Measurements from ENCODE around the gene PEAK1.
A peak's percentile ranks its signal among the peaks of the same experiment; 100 is the strongest.

PEAK1 gene

DNA sequence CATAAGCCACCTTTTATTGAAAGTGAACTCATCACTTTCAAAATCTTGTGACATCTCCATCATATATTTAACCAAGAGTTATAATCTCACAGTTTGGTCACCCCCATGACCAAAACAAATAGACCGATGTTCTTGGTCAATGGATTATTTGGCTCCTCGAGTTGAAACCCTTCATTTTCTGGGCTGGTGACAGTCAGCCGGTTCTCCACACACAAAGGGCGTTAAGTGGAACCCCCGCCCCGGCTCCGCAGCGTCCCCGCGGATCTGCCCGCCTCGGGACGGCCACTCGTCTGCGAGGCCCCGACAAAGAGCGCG, 349.8 kb downstream of the PEAK1 start:
- H3K4me3 ChIP-seq (ENCODE audit: low read length) = peak overlapping the region; percentile 76
- no peak for DNase-seq (ENCODE audit: low read depth)
- TF ChIP-seq, protein P1, sequence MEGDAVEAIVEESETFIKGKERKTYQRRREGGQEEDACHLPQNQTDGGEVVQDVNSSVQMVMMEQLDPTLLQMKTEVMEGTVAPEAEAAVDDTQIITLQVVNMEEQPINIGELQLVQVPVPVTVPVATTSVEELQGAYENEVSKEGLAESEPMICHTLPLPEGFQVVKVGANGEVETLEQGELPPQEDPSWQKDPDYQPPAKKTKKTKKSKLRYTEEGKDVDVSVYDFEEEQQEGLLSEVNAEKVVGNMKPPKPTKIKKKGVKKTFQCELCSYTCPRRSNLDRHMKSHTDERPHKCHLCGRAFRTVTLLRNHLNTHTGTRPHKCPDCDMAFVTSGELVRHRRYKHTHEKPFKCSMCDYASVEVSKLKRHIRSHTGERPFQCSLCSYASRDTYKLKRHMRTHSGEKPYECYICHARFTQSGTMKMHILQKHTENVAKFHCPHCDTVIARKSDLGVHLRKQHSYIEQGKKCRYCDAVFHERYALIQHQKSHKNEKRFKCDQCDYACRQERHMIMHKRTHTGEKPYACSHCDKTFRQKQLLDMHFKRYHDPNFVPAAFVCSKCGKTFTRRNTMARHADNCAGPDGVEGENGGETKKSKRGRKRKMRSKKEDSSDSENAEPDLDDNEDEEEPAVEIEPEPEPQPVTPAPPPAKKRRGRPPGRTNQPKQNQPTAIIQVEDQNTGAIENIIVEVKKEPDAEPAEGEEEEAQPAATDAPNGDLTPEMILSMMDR (conservative IDR thresholded peaks at IDR 0.05; ENCODE audit: low read length) = no peak; the same call in 1 of the 2 replicates

DNA sequence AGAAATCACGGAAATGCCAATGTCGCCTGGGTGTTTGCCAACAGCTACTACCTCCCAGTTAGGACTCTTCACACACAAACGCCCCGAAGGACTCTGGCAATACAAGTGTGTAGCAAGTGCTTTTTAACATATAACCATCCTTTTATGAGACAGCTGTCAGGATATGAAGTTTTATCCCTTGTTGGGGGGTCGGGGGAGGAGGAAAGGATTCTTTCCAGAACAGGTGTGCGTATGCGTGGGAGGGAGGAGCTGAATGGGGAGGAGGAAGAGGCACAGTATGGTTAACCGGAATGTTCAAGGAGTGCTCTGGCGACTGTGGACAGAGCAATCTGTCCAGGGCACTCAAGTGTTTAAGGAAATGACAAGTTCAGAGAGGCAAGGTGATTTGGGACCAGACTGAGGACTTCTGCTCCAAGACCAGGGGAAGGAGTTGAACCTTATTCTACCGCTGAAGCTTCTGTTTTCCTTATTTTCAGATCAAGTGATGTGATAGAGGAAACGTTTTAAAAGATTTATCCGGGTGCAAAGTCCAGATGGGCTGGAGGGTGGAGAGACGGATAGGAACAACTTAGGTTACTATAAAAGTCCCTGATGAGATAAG, 350.3 kb downstream of the PEAK1 start:
- DNase-seq (ENCODE audit: low read depth) = no peak

DNA sequence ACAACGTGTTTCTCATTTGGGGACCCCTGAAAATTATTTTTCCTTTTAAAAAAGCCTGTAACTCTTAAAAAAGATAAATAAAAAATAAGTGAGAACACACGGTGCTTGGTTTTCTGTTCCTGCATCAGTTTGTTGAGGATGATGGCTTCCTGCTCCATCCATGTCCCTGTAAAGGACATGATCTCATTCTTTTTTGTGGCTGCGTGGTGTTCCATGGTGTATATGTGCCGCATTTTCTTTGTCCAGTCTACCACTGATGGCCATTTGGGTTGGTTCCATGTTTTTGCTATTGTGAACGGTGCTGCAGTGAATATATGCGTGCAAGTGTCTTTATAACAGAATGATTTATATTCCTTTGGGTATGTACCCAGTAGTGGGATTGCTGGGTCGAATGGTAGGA, 351.3 kb downstream of the PEAK1 start:
- no peak for DNase-seq (ENCODE audit: low read depth)
- TF ChIP-seq, protein P1 (conservative IDR thresholded peaks at IDR 0.05; ENCODE audit: low read length) = no peak
- H3K4me3 ChIP-seq (ENCODE audit: low read length) = no peak overlapping the region

More for the DNA sequence above, 350.3 kb downstream of the PEAK1 start:
- TF ChIP-seq, protein P1 (conservative IDR thresholded peaks at IDR 0.05; ENCODE audit: low read length) = no peak
- peak overlapping the region; percentile 76 for H3K4me3 ChIP-seq (ENCODE audit: low read length)

DNA sequence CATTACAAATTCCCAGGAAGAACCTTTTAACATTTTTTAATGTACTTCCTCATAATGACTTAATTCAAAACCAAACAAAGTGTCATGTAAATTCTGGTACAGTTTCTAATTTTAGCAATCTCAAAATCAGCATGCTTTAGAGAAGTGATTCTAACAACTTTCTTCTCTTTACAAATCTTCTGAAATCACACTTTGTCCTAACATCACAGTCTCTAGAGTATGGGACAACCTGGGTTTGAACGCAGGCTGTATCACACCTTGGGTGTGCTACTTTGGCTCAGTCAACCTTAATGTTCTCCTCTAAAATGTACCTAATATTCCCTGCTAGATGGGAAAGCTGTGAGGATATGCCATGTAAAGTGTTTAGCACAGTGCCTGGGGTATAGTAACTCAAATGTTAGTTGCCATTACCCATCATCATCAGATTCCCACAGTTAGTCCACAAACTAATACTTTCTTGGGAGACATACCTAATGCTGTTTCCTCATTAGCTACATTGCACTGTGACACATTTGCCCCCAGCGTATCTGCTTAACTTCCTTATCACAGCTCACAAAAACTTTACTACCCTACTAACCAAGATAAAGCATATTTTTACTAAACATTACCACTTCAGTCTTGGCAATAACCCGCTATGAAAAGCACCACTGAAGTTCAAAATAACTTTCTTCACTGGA, 352.1 kb downstream of the PEAK1 start:
- no peak for DNase-seq (ENCODE audit: low read depth)
- TF ChIP-seq, protein P1 (conservative IDR thresholded peaks at IDR 0.05; ENCODE audit: low read length) = no peak
- no peak overlapping the region for H3K4me3 ChIP-seq (ENCODE audit: low read length)

DNA sequence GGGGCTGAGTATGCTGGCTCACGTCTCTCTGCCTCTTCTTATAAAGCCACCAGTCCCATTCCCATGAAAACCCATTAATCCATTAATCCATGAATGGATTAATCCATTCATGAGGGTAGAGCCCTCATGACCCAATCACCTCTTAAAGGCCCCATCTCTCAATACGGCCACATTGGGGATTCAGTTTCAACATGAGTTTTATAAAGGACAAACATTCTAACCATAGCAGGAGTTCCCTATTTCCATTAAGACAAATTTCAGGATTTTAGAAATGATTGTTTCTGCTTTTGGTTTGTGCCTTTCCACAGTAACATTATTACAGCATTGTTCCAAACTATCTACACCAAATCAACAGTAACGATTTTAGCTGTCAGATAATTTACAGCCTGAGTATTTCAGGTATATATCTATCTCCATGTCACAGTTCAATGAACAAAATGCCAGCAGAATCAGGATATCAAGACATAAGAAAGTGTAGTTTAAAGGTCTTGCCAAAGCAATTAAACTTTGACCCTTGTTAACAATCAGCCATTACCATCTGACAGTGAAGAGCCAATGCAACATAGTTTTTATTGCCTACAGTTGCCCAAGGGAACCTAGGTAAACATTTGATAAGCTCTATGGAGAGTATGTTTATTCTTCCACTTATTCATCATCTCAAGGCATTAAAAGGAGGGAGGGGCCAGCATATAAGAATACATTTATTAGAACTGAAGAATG, 352.8 kb downstream of the PEAK1 start:
- H3K4me3 ChIP-seq (ENCODE audit: low read length) = no peak overlapping the region
- TF ChIP-seq, protein P1 (conservative IDR thresholded peaks at IDR 0.05; ENCODE audit: low read length) = no peak
- no peak for DNase-seq (ENCODE audit: low read depth)

DNA sequence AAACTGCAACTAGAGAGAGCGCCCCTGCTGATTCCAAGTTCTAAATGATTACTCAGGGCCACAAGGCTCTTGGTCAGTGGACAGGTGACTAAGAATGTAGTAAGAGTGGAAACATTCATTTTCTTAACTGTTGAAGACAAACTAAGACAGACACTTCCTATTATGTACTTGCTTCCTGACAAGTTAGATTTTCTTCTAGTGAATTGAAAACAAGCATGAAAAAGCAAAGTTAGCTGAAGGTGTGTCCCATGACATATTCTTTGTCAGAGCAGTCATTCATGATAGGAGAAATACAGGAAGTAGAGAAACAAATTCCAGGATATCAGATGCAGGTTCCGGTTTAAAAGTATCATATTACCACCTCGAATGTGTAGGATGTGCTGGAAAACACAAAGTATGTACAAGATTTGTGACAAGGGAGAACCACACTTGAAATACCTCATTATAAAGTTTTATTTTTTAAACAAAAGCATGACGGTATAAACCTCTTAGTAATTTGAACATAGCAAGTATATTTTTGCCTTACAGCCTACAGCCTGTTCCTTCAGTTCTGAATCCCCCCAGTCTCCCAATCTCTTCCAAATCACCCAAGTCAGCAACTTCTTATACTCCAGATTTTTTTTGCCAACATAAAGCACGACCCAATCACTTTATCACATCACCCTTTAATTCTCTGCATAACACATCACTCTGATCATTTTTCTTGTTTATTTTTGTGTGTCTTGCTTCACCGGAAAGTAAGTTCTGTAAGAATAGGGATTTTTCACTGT, 355.2 kb downstream of the PEAK1 start:
- TF ChIP-seq, protein P1 (conservative IDR thresholded peaks at IDR 0.05; ENCODE audit: low read length) = no peak
- H3K4me3 ChIP-seq (ENCODE audit: low read length) = no peak overlapping the region
- DNase-seq (ENCODE audit: low read depth) = no peak

Measured in AG10803 (cell line).